GM21381 (cell line): ENCODE data around the gene TFPI.
"Not testable (repeated sequence)": the region's sequence is repeated elsewhere in the genome, so short reads cannot be mapped to it uniquely, and the experiment has no call there.

ENCODE experiments used
- ATAC-seq: cut with Tn5 transposase; IDR thresholded peaks from one replicate; pipeline ENCODE4 v1.9.1; 2021; ENCODE audit warnings: mild to moderate bottlenecking, moderate library complexity; ENCODE audit not compliant: unreplicated experiment

Gene TFPI

DNA sequence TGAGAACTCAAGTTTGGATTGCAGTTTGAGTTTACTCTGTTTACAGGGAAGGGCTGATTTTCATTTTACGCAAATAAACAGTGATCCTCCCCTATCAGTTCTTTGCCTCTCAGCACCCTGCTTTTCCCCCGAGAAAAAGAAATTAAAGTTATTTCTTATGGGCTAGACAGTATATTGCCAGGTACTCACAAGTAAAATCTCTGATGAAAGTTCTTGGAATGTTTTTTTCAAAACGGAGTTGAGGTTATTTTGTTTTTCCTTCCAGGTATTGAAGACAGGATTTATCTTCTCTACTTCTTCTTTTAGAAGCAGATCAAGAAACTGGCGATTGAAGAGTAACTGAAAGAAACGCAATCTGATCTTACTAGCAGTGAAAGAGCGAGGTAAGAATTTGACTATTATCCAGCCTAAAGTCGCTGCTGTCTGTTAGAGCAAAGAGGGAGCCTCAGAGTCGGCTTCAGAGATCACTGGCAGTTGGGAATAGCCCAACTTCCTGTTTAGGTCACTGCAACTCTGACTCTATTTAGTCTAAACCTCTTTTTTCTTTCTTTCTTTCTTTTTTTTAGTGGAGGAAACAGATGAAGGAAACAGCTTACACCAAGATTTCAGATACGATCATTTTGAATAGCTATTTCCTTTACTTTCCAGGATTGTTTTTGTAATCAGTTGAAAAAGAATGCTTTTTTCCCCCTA is at the start of gene TFPI:
Gene TFPI, minus strand, starts transcription at position 425 of the 693 bp plus-strand sequence. CDS start 50,667 bp downstream, outside the sequence.
- no peak for ATAC-seq

DNA sequence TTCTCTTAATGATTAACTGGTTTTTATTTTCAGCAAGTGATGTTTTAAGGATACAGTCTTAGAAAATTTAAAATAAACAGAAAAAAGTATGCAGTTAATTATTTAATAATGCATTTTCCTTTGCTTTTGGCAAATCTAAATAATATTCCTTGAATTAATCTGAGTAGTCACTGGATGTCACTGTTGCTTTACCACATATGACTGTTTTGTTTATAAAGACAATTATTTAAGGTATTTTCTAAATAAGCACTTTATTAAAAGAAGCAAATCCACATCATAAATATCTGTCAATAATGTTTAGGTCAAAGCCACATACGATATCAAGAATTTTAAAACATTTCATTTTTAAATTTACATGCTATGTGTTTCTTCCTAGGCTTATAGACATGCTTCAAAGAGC is 40.6 kb upstream of the TFPI start:
- no peak for ATAC-seq

DNA sequence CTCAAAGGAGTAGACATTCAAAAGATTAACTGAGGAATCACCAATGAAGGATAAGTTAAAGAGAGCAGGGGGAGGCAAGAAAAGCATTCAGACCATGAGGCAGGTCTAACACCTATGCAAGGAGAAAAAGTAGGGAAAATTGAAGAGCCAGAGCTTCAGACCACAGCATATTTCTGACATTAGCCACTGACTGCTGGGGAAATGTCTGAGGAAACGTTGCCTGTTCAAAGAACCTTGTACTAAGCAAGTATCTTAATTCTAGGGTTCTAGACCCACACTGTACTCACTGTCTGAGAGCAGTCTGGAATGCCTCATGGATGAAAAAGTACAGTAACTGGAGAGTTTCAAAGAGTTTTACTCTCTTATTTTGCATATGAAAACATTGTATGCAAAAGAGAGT is 39.5 kb upstream of the TFPI start:
- ATAC-seq: no peak

DNA sequence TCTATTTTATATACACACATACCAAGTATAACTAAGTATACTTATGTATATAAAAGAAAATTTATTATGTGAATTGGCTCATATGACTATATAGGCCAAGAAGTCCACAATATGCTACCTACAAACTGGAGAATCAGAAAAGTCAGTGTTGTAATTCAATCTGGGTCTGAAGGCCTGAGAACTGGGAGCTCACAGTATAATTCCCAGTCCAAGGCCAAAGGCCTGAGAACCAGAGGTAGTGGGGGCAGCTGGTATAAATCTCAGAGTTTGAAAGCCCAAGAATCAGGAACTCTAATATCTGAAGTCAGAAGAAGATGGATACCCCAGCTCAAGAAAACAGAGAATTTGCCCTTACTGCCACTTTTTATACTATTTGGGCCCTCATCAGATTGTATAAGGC is 38.9 kb upstream of the TFPI start:
- no peak for ATAC-seq

DNA sequence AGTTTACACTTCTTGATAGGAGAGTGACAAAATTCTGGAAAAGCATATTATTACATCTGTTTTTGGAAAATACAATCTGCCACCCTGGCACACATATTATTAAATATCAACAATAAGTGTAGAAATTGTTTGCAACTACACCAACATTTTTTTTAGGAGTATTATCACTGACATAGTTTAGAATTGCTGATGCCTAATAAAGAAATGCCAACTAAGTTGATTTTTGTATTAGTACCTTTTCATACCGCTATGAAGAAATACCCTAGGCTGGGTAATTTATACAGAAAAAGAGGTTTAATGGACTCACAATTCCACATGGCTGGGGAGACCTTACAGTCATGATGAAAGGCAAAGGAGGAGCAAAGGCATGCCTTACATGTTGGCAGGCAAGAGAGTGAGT is 35.9 kb upstream of the TFPI start:
- ATAC-seq: no peak

DNA sequence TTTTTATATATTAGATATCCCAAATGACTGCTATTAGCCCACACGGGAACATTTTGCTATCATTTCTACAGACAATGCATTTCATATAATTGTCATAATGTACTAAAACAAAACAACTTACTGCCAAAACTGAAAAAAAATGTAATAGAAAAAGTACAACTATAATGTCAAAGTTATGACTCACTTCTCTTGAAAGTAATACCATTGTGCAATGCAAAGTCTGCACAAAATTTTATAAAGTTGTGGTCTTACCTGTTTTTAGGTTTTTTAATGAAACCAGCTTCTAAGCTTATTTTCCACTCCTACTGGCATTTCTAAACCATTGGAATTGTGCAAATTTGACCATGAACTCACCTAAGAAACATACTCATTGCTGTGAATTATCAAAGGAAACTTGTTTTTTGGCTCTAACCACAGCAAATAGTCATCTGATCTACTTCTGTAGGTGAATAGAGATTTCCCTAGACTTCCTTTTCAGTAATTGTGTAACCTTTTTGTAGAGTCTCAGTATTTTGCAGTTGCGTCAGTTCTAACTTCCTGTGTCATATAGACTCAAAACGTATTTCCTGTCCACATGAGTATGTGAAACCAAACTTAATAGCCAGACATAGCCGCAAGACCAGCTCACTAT is 31.9 kb upstream of the TFPI start:
- ATAC-seq: peak; percentile 48

DNA sequence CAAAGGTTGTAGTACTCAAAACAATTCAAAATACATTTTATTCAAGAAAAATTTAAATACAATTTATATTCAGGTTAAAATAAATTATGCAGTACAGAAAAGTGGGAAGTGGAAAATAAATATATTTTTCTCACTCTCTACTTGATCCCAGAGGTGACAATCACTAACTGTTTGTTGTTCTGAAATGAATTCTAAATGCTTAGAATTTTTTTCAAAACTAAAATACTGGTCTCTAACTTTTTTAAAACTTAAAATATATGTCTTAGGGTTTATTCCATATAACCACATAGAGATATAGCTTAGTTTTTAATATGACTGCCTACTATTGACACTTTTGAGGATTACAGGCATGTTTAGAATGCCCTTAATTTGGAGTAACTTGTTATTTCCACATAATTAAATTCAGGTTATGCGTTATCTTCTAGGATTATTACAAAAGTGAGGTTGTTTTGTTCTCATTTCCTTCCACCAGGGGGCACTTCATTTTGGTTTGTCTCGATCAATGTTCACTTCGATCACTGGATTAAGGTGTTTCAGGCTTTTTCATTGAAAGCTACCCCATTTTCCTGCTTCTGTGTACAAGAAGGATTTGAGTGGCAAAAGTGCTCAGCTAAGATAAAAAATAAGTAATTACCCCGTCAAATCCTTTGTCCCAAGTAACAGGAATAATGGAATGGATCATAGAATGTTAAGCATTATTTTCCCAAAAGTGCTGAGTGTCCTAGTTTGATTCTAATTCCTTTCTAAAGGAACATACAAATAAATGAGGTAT is 27.1 kb upstream of the TFPI start:
- no peak for ATAC-seq

DNA sequence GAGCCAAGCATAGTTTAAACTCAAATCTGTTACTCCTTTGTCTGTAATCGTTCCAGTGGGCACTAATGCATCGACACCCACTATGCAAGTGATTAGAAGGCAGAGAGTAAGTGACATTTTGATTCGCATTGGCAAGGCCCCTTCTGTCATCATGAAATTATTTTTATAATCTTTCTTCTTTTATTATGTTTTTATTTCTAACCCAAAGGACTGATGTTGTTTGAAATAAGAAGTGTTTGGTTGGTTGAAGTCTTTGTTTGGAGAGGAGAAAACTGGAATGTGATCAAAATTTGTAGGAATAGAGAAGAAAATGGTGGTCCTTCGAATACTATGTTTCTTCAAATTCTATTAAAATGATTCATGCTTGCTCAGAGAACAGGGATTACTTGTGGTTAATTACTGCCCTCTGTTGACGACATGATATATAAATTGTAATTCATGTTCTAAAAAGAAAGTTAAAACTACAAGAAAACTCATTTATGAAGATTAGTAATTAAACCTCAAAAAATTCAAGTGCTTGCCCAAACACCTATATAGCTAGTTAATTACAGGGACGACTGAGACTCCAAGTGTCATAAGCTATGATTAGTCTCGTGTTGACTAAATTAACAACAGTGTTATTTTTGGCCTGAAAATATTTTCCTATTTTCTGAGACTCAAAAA is 26.4 kb upstream of the TFPI start:
- ATAC-seq: no peak

DNA sequence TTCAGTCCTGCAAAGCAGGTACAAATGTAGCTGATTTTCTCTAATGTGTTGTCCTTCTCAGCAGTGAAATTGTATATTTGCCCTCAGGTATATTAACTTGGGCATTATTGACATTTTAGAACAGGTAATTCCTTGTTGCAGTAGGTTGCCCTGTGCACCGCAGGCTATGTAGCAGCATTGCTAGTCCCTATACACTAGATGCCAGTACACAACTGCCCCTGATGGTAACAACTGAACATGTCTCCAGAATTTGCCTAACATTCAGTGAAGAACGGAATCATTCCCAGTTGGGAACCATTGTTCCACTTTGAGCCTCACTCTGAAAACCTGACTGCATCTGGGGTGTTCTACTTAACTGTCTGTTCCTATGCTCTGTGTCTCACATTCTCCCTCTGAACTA is 23.1 kb upstream of the TFPI start:
- ATAC-seq: no peak

DNA sequence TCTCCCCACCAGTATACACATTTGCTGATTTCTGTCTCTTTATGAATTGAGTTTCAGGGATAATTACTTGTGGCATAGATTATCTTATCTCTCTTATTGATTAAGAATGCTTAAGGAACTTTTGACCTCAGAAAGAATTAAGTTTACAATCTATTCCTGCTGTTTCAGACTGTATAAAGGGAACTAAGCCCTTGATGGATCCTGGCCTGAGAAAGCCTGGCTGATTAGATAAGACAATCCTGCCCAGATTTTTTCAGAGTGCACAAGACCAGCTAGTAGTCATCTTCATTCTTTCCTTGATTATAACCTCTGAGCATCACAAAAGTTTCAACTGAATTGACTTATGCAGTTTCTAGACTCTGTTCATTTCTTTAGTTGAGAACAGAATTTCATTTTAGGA is 22.7 kb upstream of the TFPI start:
- ATAC-seq: no peak

DNA sequence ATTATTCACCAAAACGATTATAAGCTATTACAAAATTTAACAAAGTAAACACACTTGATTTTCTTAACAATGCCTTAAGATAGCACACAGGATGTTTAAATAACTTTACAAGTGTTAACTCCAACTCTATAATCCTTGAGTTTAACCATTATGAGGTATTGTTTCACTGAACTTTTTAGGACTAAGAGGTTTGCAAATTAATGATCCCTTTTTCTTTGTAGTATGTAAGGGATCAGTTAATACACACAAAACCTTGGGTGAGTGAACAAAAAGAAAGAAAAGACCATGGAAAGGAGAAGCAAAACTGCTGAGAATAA is 21.5 kb upstream of the TFPI start:
- no peak for ATAC-seq

DNA sequence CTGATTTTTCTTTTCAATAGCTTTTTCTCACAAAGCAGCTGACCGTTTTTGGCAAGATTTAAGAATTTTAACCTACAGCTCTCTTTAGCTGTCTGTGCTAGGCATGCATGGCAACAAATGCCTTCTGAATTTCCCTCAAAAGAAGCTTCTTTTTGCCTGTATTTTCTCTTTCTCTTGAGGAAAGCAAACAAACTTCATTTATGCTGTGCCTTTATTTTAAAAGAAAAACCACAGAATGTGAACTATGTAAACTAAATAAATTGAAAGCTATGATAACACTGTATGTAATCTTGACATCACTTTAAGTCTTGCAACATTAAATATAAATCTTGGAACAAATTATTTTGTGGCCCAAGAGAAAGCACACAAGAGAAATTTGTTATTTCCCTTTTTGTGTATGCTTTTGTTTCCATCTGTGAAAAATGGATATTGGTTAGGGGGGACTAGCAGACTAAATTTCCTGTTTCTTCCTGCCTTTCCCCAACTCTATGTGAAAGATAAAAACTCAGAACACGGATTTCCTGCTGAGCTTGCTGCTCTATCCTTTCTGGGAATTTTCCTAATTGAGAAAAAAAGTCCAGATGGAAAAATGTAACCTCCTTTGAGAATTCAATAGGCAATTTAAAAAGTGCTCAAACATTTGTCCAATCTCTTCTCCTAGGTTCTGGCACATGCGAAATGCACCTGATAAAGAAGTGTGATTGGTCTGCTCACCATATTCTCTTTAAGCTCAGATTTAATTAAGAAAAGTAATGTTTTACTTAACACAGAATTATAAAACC is 20.9 kb upstream of the TFPI start:
- no peak for ATAC-seq

DNA sequence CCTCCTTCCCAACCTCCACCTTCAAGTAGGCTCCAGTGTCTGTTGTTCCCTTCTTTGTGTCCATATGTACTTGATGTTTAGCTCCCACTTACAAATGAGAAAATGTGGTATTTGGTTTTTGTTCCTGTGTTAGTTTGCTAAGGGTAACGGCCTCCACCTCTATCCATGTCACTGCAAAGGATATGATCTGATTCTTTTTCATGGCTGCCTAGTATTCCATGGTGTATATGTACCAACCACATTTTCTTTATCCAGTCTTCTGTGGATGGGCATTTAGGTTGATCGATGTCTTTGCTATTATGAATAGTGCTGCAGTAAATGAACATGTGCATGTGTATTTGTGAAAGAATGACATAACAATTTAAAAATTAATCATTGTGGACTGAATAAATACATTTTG is 19.5 kb upstream of the TFPI start:
- ATAC-seq: no peak

DNA sequence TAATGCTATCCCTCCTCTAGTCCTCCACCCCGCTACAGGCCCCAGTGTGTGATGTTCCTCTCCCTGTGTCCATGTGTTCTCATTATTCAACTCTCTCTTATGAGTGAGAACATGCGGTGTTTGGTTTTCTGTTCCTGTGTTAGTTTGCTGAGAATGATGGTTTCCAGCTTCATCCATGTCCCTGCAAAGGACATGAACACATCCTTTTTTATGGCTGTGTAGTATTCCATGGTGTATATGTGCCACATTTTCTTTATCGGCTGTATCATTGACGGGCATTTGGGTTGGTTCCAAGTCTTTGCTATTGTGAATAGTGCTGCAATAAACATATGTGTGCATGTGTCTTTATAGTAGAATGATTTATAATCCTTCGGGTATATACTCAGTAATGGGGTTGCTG is 17.8 kb upstream of the TFPI start:
- not testable (repeated sequence) for ATAC-seq

DNA sequence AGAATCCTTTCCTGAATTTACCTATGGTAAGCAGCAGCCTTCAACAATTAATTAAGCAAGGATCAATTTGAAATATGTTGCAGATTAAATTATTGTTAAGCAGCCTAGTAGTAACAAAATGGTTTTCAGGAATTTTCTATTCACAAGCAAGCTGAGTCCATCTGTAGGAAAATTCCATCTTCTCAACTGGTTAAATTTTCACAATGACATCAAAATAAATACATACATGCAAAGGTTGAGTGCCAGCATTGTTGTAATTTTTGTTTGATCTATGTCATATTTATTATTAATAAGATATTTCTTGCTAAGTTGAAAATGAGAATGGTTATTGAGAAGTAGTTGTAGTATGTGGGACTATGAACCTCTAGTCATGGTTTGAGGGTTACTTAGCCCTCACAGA is 15.3 kb upstream of the TFPI start:
- no peak for ATAC-seq

DNA sequence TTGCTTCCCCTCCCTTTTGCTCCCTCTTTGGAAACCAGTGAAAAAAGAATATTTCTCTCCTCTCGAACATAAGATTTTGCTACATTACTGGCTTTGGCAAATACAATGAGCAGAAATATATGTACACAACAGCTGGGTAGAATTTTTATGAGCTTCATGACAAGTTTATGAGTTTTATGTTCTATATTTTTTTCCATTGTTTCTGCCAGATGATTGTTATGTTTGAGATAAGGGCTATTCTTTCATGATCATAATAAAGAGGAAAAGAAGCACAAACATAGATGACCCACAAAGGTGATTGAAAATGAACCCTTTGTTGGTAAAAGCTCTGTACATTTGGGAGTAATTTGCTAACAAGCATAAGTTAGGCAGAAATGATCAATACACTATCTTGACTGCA is 14.8 kb upstream of the TFPI start:
- no peak for ATAC-seq

DNA sequence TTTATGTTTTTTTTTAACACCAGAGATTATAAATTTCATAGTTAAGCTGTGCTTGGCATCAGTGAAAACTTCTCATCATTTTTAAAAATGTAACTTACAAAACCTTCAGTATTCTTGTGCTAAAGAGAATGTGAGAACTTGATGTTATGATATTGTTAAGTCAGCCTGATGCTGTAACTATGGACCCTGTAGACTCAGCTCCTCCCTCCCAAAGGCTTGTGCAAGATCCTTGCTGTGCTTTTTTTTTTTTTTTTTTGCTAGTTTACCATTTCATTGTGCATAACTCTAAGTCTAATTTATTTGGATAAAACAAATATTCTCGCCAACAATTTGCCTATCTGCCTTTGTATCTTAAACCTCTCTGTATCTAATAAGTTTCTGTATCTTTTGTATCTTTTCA is 12.9 kb upstream of the TFPI start:
- no peak for ATAC-seq

DNA sequence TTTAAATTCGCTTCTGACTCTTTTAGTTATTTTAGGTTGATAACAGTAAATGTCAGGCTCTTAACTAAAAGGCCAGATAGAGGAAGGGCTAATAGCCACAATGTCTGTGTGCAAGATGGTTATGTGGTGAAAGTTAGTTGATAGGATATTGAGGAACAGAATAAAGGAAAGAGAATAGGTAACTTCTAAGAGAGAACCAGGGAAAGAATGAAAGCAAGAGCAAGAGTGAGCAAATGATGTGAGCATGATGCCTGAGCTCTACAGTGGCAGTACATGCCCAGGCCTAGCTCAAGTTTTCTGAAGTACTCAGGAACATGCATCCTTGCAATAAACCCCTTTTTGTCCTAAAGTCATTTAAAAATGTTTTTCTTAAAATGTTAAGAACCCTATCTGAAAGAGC is 12.5 kb upstream of the TFPI start:
- no peak for ATAC-seq

DNA sequence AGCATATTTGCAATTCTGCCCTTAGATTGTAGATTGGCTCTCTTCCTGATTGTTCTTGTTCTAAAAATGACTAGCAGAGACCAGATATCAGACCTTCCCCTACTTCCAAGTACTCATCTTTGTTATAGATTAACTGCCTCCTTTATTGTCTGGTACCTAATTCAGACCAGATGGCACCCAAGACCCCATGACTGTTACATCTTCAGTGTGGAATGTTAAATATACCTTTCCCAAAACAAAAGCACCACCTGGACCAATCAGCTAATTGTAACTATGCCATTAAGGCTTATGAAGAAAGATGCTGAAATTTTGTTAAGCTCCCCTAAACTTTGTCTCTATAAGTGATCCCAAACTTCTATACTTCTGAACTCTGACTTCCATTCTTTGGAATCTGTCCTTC is 12.0 kb upstream of the TFPI start:
- ATAC-seq: no peak

DNA sequence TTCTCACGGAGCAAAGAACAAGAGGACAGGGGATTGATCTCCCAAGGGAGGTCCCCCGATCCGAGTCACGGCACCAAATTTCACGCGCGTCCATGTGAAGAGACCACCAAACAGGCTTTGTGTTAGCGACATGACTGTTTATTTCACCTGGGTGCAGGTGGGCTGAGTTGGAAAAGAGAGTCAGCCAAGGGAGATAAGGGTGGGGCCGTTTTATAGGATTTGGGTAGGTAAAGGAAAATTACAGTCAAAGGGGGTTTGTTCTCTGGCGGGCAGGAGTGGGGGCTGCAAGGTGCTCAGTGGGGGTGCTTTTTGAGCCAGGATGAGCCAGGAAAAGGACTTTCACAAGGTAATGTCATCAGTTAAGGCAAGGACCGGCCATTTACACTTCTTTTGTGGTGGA is 11.4 kb upstream of the TFPI start:
- not testable (repeated sequence) for ATAC-seq

DNA sequence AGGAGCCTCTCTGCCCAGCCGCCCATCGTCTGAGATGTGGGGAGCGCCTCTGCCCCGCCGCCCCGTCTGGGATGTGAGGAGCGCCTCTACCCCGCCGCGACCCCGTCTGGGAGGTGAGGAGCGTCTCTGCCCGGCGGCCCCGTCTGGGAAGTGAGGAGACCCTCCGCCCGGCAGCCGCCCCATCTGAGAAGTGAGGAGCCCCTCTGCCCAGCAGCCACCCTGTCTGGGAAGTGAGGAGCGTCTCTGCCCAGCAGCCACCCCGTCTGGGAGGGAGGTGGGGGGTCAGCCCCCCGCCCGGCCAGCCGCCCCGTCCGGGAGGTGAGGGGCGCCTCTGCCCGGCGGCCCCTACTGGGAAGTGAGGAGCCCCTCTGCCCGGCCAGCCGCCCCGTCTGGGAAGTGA is 2.3 kb upstream of the TFPI start:
- not testable (repeated sequence) for ATAC-seq
